Muscle of leg (tissue), 11 donors: Measurements from ENCODE around the gene EME2. TPM values are rescaled to one million over a fixed set of nuclear protein-coding genes. Genes with fewer than 3 reads are reported as not detected.
"Not testable (repeated sequence)": the region's sequence is repeated elsewhere in the genome, so short reads cannot be mapped to it uniquely, and the experiment has no call there.

ENCODE experiments used
- DNase-seq: peaks from one replicate; pipeline ENCODE4 v3.0.0; 2013
- H3K27ac ChIP-seq: one replicate; pipeline ENCODE4 v1.5.1; 2013; ENCODE audit warnings: mild to moderate bottlenecking, low read length, control low read depth
- H3K27me3 ChIP-seq: one replicate; pipeline ENCODE4 v1.6.1; 2013; ENCODE audit warnings: low read length; ENCODE audit not compliant: control insufficient read depth, insufficient read depth
- H3K36me3 ChIP-seq: one replicate; pipeline ENCODE4 v1.6.1; 2013; ENCODE audit warnings: low read length; ENCODE audit not compliant: control insufficient read depth, insufficient read depth
- H3K4me1 ChIP-seq: one replicate; pipeline ENCODE4 v1.6.1; 2013; ENCODE audit warnings: low read length; ENCODE audit not compliant: control insufficient read depth, insufficient read depth
- H3K4me3 ChIP-seq: one replicate; pipeline ENCODE4 v1.5.1; 2013; ENCODE audit warnings: low read length, control low read depth
- H3K9me3 ChIP-seq: replicated peaks from 2 replicates; pipeline ENCODE4 v1.6.1; 2013; ENCODE audit warnings: low read depth, low read length; ENCODE audit not compliant: control insufficient read depth
- WGBS: methylation state at CpG from one replicate; pipeline ENCODE4 v1.1.5; 2013; ENCODE audit warnings: missing lambda C conversion rate; ENCODE audit not compliant: insufficient coverage; 5-methylcytosine and 5-hydroxymethylcytosine counted together
- polyA plus RNA-seq, 8 donors: library from polyadenylated mRNA; unstranded; fragments of 120-200 nt; gene quantifications; one replicate each; pipeline versions ENCODE4 v1.2.1 to v1.2.3, GENCODE V29; 2013; ENCODE audit warnings: inconsistent platforms in 1 of 8, low replicate concordance in 1 of 8; ENCODE audit not compliant: insufficient read length in 8 of 8, insufficient read depth in 1 of 8
- total RNA-seq: library from RNA; stranded (reverse); fragments of 120-200 nt; gene quantifications from one replicate; pipeline ENCODE4 v1.2.4, GENCODE V29; 2013

The EME2 gene
- total and polyA plus RNA-seq, 9 donors, result 4.0 to 9.7 (median 6.9) TPM

GRCh38 chr16:1791256-1791942 is 18.8 kb downstream of the EME2 start:
- Histone ChIP-seq H3K4me3 (no peak overlapping the region), H3K4me1 (peaks cover 12% of the 10 kb centered on the region), H3K9me3 (no peaks in the 10 kb centered on the region), H3K27ac (no peak overlapping the region), H3K27me3 (no peaks in the 10 kb centered on the region), H3K36me3 (peaks cover 52% of the 10 kb centered on the region)
- DNase-seq, result no peak
- WGBS, result 91% methylated on average over 53 of the region's 53 CpGs

- Histone ChIP-seq H3K27me3 (no peaks in the 10 kb centered on the region), H3K9me3 (no peaks in the 10 kb centered on the region), H3K27ac (no peak overlapping the region), H3K4me1 (peaks cover 12% of the 10 kb centered on the region), H3K36me3 (peaks cover 44% of the 10 kb centered on the region), H3K4me3 (no peak overlapping the region)
- DNase-seq, result no peak
- 77% methylated on average over 59 of the region's 59 CpGs for WGBS
Measured at GRCh38 chr16:1791943-1792812, 19.6 kb downstream of the EME2 start.

GRCh38 chr16:1792836-1793577 is 20.4 kb downstream of the EME2 start:
- Histone ChIP-seq H3K4me3 (no peak overlapping the region), H3K27me3 (no peaks in the 10 kb centered on the region), H3K27ac (no peak overlapping the region), H3K36me3 (peaks cover 37% of the 10 kb centered on the region), H3K4me1 (peaks cover 12% of the 10 kb centered on the region), H3K9me3 (peaks cover 2% of the 10 kb centered on the region)
- no peak for DNase-seq
- WGBS, result 86% methylated on average over 23 of the region's 33 CpGs

- DNase-seq, result no peak
- Histone ChIP-seq H3K36me3 (peaks cover 30% of the 10 kb centered on the region), H3K4me3 (no peak within 1 kb of the TSS), H3K27me3 (no peaks in the 10 kb centered on the region), H3K4me1 (peaks cover 12% of the 10 kb centered on the region), H3K9me3 (peaks cover 7% of the 10 kb centered on the region), H3K27ac (no peak within 1 kb of the TSS)
- 45% methylated on average over 28 of the region's 28 CpGs for WGBS
Measured at GRCh38 chr16:1793578-1794220, 21.1 kb downstream of the EME2 start, which contains the start of gene IGFALS. Gene IGFALS, minus strand, starts transcription at chr16:1793705. Its CDS starts 53 bp downstream, at chr16:1793652.

- 47% methylated on average over 12 of the region's 18 CpGs for WGBS
- peaks cover 12% of the 10 kb centered on the region for H3K4me1 ChIP-seq
- peaks cover 12% of the 10 kb centered on the region for H3K9me3 ChIP-seq
- no peak for DNase-seq
- no peaks in the 10 kb centered on the region for H3K27me3 ChIP-seq
- no peak overlapping the region for H3K27ac ChIP-seq
- H3K4me3 ChIP-seq, result no peak overlapping the region
- peaks cover 24% of the 10 kb centered on the region for H3K36me3 ChIP-seq
Measured at GRCh38 chr16:1794221-1794871, 21.7 kb downstream of the EME2 start.

- peaks cover 14% of the 10 kb centered on the region for H3K9me3 ChIP-seq
- H3K27me3 ChIP-seq, result no peaks in the 10 kb centered on the region
- peaks cover 12% of the 10 kb centered on the region for H3K4me1 ChIP-seq
- H3K27ac ChIP-seq, result no peak overlapping the region
- H3K36me3 ChIP-seq, result peaks cover 16% of the 10 kb centered on the region
- no peak for DNase-seq
- 72% methylated on average over 22 of the region's 32 CpGs for WGBS
- no peak overlapping the region for H3K4me3 ChIP-seq
Measured at GRCh38 chr16:1794908-1795666, 22.5 kb downstream of the EME2 start.

GRCh38 chr16:1799263-1799662 is 26.7 kb downstream of the EME2 start:
- H3K4me1 ChIP-seq, H3K4me3 ChIP-seq, H3K27me3 ChIP-seq, DNase-seq, H3K27ac ChIP-seq, H3K36me3 ChIP-seq: not testable (repeated sequence)
- no CpG with 5 or more reads among the region's 5 CpGs for WGBS
- H3K9me3 ChIP-seq, result peaks cover 14% of the 10 kb centered on the region

GRCh38 chr16:1800701-1801100 is 28.1 kb downstream of the EME2 start:
- H3K4me1 ChIP-seq, result no peaks in the 10 kb centered on the region
- H3K4me3 ChIP-seq, result no peak overlapping the region
- no peak overlapping the region for H3K27ac ChIP-seq
- WGBS, result 64% methylated on average over 8 of the region's 10 CpGs
- peaks cover 14% of the 10 kb centered on the region for H3K9me3 ChIP-seq
- H3K27me3 ChIP-seq, result no peaks in the 10 kb centered on the region
- DNase-seq, result no peak
- H3K36me3 ChIP-seq, result peaks cover 3% of the 10 kb centered on the region

- no peaks in the 10 kb centered on the region for H3K27me3 ChIP-seq
- H3K4me1 ChIP-seq, result no peaks in the 10 kb centered on the region
- WGBS, result 100% methylated on average over 3 of the region's 10 CpGs
- peaks cover 2% of the 10 kb centered on the region for H3K9me3 ChIP-seq
- no peak overlapping the region for H3K27ac ChIP-seq
- peaks cover 46% of the 10 kb centered on the region for H3K36me3 ChIP-seq
- DNase-seq, result no peak
- no peak overlapping the region for H3K4me3 ChIP-seq
Measured at GRCh38 chr16:1807626-1808025, 35.0 kb downstream of the EME2 start.
